ENCODE measurements around the gene NAV2.

DNA sequence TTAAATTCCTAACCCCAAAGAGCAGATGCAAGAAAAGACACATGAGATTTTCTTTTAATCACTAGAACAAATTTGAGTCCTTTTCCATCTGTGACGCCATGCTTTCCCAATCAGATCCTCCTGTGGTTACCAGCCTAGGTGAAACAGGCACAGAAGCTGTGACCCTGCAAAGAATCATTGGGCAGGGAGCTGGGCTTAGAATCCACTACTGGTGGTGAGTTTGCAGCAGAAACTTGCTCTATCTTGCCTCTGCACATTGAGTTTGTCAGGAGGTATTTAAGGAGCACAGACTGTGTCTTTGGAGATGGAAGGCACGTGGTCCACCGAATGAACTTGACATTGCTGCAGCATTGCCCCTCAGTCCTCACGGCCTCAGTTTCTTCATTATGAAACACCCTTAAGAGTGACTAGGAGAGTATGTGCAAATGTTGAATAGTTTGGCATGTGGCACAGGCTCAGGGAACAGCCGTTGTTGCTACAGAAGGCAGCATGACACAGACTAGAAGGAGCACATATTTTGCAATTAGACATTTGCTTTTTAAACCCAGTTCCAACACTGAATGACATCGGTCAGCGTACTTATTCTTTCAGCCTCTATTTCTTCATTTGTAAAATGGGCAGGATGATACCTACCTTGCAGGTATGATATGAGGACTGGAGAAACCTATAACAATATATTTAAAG lies 320.1 kb downstream of the NAV2 start:
- no peak for TF ChIP-seq CTCF (IDR thresholded peaks at IDR 0.05)
- TF ChIP-seq EZH2phosphoT487 (IDR thresholded peaks at IDR 0.05) = no peak

All from neural progenitor cell (in vitro differentiated cells).